HEK293 (cell line): ENCODE data around the gene PRPF6.

ENCODE experiments used
- CTCF ChIP-seq: fragments of 450-650 bp; formaldehyde crosslinking; IDR thresholded peaks from 2 replicates; pipeline ENCODE4 v1.5.1; 2016; ENCODE audit warnings: missing biosample characterization, missing genetic modification characterization
- YY1 ChIP-seq: fragments of 450-650 bp; formaldehyde crosslinking; IDR thresholded peaks from 2 replicates; pipeline ENCODE4 v1.5.1; 2018; ENCODE audit warnings: missing biosample characterization, missing genetic modification characterization
- ZNF121 ChIP-seq: fragments of 450-650 bp; formaldehyde crosslinking; IDR thresholded peaks from 2 replicates; pipeline ENCODE4 v1.5.1; 2016; ENCODE audit warnings: missing biosample characterization, missing genetic modification characterization
- ZNF274 ChIP-seq, 2 experiments: fragments of 200-500 bp in 1 of 2; fragments of 450-650 bp in 1 of 2; sonication (Bioruptor generic) in 1 of 2; formaldehyde crosslinking in 1 of 2; IDR thresholded peaks; 2 replicates each; pipeline versions ENCODE4 v1.5.1 to v1.6.1; 2014 to 2016; ENCODE audit warnings: borderline replicate concordance in 1 of 2, inconsistent platforms in 1 of 2, low read length in 1 of 2, missing biosample characterization in 1 of 2, missing genetic modification characterization in 1 of 2
- ZNF549 ChIP-seq: fragments of 450-650 bp; IDR thresholded peaks from 2 replicates; pipeline ENCODE4 v1.5.1; 2018; ENCODE audit warnings: missing biosample characterization, missing genetic modification characterization, mild to moderate bottlenecking, inconsistent platforms, moderate library complexity
- ZNF571 ChIP-seq: fragments of 450-650 bp; formaldehyde crosslinking; IDR thresholded peaks from 2 replicates; pipeline ENCODE4 v1.5.0; 2017; ENCODE audit warnings: missing biosample characterization, missing genetic modification characterization
- TF ChIP-seq, protein P1 (sequence below): fragments of 450-650 bp; formaldehyde crosslinking; IDR thresholded peaks from 2 replicates; pipeline ENCODE4 v1.5.1; 2016; ENCODE audit warnings: missing biosample characterization, missing genetic modification characterization
- TF ChIP-seq, protein P2 (sequence below): fragments of 450-650 bp; formaldehyde crosslinking; IDR thresholded peaks from 2 replicates; pipeline ENCODE4 v1.5.1; 2017; ENCODE audit warnings: missing biosample characterization, missing genetic modification characterization
- TF ChIP-seq, protein P3 (sequence below): fragments of 450-650 bp; formaldehyde crosslinking; IDR thresholded peaks from 2 replicates; pipeline ENCODE4 v1.5.1; 2016; ENCODE audit warnings: missing biosample characterization, missing genetic modification characterization, borderline replicate concordance

DNA sequence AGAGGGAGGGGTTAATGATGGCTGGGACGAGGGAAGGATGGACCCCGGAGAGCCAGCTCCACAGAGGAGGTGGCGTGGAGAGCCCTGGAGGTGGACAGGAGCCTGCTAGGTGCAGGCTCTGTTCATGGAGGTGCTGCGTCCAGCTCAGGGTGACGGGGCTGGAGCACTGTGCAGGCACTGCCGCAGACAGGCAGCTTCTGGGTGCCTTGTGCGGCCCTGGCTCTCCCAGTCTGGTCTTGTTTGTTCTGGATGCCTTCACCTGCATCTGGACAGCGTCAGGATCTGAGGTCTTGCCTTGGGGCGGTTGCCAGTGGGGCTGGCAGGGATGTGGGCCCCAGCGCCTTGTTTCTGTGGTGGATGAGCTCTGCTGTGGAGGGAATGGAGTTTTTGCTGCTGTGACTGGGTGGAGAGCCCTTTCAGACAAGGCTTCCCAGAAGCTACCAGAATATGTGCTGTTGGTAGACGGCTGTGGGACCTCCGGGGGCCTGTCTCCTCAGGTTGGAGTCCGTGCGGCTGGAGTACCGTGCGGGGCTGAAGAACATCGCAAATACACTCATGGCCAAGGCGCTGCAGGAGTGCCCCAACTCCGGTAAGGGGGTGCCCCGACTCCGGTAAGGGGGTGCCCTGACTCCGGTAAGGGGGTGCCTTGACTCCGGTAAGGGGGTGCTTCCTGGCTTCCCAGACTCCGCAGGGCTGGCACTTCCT, 47.2 kb downstream of the PRPF6 start:
- TF ChIP-seq ZNF571 (no peak), CTCF (tag by site-specific recombination) (no peak), ZNF549 (tag by site-specific recombination) (no peak), YY1 (tag by site-specific recombination) (no peak), ZNF274 (IDR thresholded peaks at IDR 0.05; ENCODE audit: low read length) (no peak), ZNF274 (tag by site-specific recombination; IDR thresholded peaks at IDR 0.05; ENCODE audit: borderline replicate concordance) (no peak), ZNF121 (no peak)
- TF ChIP-seq, protein P1, sequence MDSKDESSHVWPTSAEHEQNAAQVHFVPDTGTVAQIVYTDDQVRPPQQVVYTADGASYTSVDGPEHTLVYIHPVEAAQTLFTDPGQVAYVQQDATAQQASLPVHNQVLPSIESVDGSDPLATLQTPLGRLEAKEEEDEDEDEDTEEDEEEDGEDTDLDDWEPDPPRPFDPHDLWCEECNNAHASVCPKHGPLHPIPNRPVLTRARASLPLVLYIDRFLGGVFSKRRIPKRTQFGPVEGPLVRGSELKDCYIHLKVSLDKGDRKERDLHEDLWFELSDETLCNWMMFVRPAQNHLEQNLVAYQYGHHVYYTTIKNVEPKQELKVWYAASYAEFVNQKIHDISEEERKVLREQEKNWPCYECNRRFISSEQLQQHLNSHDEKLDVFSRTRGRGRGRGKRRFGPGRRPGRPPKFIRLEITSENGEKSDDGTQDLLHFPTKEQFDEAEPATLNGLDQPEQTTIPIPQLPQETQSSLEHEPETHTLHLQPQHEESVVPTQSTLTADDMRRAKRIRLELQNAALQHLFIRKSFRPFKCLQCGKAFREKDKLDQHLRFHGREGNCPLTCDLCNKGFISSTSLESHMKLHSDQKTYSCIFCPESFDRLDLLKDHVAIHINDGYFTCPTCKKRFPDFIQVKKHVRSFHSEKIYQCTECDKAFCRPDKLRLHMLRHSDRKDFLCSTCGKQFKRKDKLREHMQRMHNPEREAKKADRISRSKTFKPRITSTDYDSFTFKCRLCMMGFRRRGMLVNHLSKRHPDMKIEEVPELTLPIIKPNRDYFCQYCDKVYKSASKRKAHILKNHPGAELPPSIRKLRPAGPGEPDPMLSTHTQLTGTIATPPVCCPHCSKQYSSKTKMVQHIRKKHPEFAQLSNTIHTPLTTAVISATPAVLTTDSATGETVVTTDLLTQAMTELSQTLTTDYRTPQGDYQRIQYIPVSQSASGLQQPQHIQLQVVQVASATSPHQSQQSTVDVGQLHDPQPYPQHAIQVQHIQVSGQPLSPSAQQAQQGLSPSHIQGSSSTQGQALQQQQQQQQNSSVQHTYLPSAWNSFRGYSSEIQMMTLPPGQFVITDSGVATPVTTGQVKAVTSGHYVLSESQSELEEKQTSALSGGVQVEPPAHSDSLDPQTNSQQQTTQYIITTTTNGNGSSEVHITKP, result no peak
- TF ChIP-seq, protein P2, sequence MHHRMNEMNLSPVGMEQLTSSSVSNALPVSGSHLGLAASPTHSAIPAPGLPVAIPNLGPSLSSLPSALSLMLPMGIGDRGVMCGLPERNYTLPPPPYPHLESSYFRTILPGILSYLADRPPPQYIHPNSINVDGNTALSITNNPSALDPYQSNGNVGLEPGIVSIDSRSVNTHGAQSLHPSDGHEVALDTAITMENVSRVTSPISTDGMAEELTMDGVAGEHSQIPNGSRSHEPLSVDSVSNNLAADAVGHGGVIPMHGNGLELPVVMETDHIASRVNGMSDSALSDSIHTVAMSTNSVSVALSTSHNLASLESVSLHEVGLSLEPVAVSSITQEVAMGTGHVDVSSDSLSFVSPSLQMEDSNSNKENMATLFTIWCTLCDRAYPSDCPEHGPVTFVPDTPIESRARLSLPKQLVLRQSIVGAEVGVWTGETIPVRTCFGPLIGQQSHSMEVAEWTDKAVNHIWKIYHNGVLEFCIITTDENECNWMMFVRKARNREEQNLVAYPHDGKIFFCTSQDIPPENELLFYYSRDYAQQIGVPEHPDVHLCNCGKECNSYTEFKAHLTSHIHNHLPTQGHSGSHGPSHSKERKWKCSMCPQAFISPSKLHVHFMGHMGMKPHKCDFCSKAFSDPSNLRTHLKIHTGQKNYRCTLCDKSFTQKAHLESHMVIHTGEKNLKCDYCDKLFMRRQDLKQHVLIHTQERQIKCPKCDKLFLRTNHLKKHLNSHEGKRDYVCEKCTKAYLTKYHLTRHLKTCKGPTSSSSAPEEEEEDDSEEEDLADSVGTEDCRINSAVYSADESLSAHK (tag by site-specific recombination), result no peak
- TF ChIP-seq, protein P3, sequence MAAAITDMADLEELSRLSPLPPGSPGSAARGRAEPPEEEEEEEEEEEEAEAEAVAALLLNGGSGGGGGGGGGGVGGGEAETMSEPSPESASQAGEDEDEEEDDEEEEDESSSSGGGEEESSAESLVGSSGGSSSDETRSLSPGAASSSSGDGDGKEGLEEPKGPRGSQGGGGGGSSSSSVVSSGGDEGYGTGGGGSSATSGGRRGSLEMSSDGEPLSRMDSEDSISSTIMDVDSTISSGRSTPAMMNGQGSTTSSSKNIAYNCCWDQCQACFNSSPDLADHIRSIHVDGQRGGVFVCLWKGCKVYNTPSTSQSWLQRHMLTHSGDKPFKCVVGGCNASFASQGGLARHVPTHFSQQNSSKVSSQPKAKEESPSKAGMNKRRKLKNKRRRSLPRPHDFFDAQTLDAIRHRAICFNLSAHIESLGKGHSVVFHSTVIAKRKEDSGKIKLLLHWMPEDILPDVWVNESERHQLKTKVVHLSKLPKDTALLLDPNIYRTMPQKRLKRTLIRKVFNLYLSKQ (tag by site-specific recombination), result no peak
